HG03521 (cell line): Measurements from ENCODE around the gene ARHGAP6.
"Not testable (repeated sequence)": the region's sequence is repeated elsewhere in the genome, so short reads cannot be mapped to it uniquely, and the experiment has no call there.

Experiments
- ATAC-seq: cut with Tn5 transposase; IDR thresholded peaks from one replicate; pipeline ENCODE4 v1.9.1; 2021; ENCODE audit warnings: mild to moderate bottlenecking, moderate library complexity; ENCODE audit not compliant: unreplicated experiment

ARHGAP6 gene

GRCh38 chrX:11532291-11533078, 133.2 kb downstream of the ARHGAP6 start:
- ATAC-seq = no peak

- no peak for ATAC-seq
Measured at GRCh38 chrX:11531226-11531625, 134.5 kb downstream of the ARHGAP6 start.

GRCh38 chrX:11530621-11531020, 135.1 kb downstream of the ARHGAP6 start:
- ATAC-seq = no peak

GRCh38 chrX:11528623-11529022, 137.1 kb downstream of the ARHGAP6 start:
- no peak for ATAC-seq

- no peak for ATAC-seq
Measured at GRCh38 chrX:11525685-11526084, 140.0 kb downstream of the ARHGAP6 start.

- not testable (repeated sequence) for ATAC-seq
Measured at GRCh38 chrX:11519234-11519633, 146.5 kb downstream of the ARHGAP6 start.

DNA sequence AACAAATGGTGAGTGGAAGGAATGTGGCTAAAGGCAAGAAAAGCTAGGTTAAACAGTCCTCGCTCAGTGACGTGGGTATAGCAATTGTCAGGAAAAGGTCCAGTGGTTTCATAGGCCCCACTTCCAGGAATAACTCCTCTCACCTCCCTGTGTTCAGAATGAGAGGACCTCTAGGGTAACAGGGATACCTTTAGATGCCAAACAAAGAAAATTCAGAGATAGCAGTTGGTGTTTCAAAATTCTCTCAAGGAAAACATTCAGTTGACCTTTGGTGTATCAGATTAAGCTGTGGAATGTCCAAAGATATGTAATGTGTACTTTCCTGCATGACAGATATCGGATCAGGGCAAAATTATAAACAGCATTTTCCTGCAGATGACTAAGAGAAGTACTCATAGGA, 155.9 kb downstream of the ARHGAP6 start:
- no peak for ATAC-seq

GRCh38 chrX:11504234-11504633, 161.5 kb downstream of the ARHGAP6 start:
- no peak for ATAC-seq

DNA sequence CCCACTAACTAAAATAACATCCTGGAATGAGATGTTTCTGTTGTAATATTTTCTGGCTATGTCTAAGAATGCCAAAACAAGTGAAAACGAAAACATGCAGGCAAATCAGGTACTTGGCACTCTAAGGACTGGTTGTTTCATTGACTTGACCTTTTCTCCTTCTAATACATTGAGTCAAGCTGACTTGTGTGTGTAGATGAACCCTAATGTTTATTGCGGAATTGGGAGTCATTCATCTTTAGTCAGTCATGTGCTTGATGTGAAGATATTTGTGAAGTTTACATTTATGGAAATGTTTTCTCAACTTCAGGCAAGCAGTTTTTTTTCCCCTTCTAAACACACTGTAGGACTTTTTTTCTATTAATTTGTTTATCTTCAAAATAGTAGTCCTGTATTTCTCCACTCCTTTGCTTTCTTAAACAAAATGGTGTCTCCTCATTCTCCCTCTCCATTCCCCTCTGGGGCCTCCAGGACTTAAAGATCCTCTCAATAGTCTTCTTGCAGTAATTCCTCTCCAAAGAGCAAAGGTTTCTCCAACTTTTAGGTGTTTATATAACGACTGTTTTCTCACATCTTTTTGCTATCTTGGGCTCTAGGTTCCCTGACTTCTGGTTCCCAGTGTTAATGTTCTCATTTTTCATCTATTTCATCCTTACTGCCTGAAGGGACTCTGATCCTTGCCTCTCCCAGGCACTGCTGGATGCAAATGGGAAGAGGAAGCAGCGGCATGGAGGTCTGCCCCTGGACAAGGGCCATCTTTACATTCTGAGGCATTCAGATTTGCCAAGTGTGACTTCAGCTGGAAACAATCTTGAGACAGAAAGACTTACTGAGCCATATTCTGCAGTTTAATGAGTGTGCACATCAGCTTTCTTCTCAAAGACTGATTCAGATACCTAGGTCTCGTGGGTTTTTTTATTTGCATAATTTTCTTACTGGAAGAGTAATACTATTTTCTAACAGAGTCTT, 166.4 kb downstream of the ARHGAP6 start:
- no peak for ATAC-seq

GRCh38 chrX:11491375-11491774, 174.3 kb downstream of the ARHGAP6 start:
- not testable (repeated sequence) for ATAC-seq

GRCh38 chrX:11484290-11484689, 181.4 kb downstream of the ARHGAP6 start:
- ATAC-seq = no peak

- ATAC-seq = no peak
Measured at GRCh38 chrX:11481035-11481434, 184.7 kb downstream of the ARHGAP6 start.

GRCh38 chrX:11480626-11481025, 185.1 kb downstream of the ARHGAP6 start:
- ATAC-seq = no peak

GRCh38 chrX:11478911-11479310, 186.8 kb downstream of the ARHGAP6 start:
- no peak for ATAC-seq

- ATAC-seq = no peak
Measured at GRCh38 chrX:11478026-11478425, 187.7 kb downstream of the ARHGAP6 start.

DNA sequence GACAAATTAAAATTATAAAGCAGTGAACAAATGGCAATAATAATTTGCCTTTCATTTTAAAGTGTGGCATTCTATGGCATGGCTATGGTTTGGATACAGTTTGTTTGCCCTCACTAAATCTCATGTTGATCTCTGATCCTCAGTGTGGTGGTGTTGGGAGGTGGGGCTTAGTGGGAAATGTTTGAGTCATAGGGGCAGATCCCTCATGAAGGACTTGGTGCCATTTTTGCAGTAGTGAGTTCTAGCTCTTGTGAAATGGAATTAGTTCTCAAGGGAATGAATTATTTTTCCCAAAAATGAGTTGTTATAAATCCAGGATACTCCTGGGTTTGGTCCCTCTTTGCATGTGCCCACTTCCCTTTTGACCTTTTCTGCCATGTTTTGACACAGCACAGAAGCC, 191.1 kb downstream of the ARHGAP6 start:
- no peak for ATAC-seq

DNA sequence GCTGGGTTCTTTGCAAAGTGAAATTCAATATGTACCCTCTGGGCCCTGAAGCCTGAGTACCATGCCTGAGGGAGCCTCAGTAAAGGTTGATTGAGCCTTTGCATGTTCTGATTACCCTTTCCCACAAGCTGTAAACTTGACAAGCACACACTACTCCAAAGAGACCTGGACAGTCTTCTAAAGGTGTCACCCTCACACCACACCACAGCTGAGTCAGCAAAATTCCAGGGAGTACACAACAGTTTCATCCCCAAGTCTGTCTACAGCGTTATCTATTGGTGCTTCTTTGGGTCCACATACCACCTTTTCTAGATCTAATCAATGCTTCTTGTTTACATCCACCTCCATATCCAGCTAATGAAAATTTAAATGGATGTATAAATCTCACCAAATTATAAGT, 191.7 kb downstream of the ARHGAP6 start:
- ATAC-seq = no peak

- ATAC-seq = no peak
Measured at GRCh38 chrX:11472879-11473278, 192.8 kb downstream of the ARHGAP6 start.

DNA sequence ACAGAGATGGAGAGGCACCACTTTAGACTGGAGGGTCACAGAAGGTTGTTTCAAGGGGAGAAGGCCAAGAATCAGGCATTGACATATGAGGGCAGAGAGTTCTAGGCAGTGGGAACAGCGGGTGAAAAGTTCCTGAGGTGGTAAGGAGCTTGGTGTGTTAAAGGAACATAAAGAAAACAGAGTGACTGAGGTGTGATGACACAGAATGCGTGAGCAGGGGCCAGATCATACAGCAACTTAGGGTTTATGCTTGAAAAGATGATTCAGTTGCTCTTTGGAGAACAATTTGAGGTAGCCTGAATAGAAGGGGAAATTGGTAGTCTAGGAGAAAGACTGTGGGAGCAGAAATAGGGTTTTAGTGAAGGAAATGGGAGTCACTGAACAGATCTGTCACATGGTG, 193.3 kb downstream of the ARHGAP6 start:
- ATAC-seq = no peak

DNA sequence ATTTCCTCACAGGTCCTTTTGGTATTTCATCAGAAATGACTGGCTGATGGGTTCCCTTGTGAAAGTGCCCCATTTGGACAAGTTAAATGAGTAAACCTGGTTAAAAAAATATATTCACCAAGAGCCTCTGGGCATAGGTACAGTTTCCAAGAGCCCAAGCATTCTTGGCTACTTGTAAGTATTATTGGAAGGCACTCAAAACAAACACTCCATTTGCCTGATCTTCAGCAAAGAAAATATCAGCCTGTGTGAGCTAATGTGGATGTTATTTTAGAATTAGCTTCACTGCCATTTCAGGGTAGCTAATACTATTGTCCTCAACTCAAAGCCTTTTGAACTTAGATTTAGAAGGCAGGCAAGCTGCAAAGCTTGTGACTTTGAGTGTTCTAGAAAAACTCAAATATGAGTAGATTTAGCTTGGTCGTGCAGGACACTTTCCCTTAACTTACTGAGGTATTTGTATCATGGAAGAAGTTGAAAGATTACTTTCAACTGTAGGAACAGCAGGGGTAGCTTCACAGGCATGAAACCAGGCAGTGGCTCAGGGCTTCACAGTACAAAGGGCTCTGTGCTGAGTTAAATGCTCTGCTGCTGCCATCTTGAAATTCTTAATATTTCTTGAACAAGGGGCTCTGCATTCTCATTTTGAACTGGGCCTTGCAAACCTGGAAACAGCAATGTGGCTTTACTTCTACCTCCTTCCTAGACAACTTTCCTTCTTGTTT, 195.3 kb downstream of the ARHGAP6 start:
- ATAC-seq = no peak
